GM18867 (cell line): ENCODE results near the gene PTPN20.

Experiments used
- ATAC-seq: cut with Tn5 transposase; IDR thresholded peaks from one replicate; pipeline ENCODE4 v1.9.1; 2021; ENCODE audit warnings: mild to moderate bottlenecking, moderate library complexity; ENCODE audit not compliant: unreplicated experiment

The PTPN20 gene

GRCh38 chr10:47020471-47020870 lies 109.2 kb downstream of the PTPN20 start:
- ATAC-seq, result no peak

GRCh38 chr10:47021850-47022249 lies 110.6 kb downstream of the PTPN20 start:
- no peak for ATAC-seq

- no peak for ATAC-seq
Observed at GRCh38 chr10:47022311-47023131, 111.3 kb downstream of the PTPN20 start.

- no peak for ATAC-seq
Observed at GRCh38 chr10:47023237-47024045, 112.2 kb downstream of the PTPN20 start.

- ATAC-seq, result no peak
Observed at GRCh38 chr10:47024046-47024322, 112.8 kb downstream of the PTPN20 start.

- ATAC-seq, result no peak
Observed at GRCh38 chr10:47024399-47025252, 113.4 kb downstream of the PTPN20 start.

- ATAC-seq, result no peak
Observed at GRCh38 chr10:47025253-47025539, 114.0 kb downstream of the PTPN20 start.

- no peak for ATAC-seq
Observed at GRCh38 chr10:47025540-47026300, 114.5 kb downstream of the PTPN20 start.

GRCh38 chr10:47026301-47027107 lies 115.3 kb downstream of the PTPN20 start:
- no peak for ATAC-seq

GRCh38 chr10:47027108-47027783 lies 116.0 kb downstream of the PTPN20 start:
- no peak for ATAC-seq

GRCh38 chr10:47027784-47028260 lies 116.6 kb downstream of the PTPN20 start:
- ATAC-seq, result no peak

- no peak for ATAC-seq
Observed at GRCh38 chr10:47028466-47028865, 117.2 kb downstream of the PTPN20 start.

- ATAC-seq, result no peak
Observed at GRCh38 chr10:47029181-47030009, 118.2 kb downstream of the PTPN20 start.

GRCh38 chr10:47030191-47030703 lies 119.0 kb downstream of the PTPN20 start:
- no peak for ATAC-seq

- ATAC-seq, result no peak
Observed at GRCh38 chr10:47031211-47031900, 120.1 kb downstream of the PTPN20 start.

GRCh38 chr10:47031901-47032465 lies 120.8 kb downstream of the PTPN20 start:
- no peak for ATAC-seq

- ATAC-seq, result no peak
Observed at GRCh38 chr10:47033081-47033480, 121.9 kb downstream of the PTPN20 start.
